SK-N-SH (cell line): ENCODE results near the gene ERI3. TPM values are rescaled to one million over a fixed set of nuclear protein-coding genes. Genes with fewer than 3 reads are reported as not detected.

Experiments used
- CTCF ChIA-PET: fragments of 300-600, 350-600 bp; formaldehyde crosslinking; extraction: SDS; loops from one replicate; lab custom pipeline; 2021; lab: Yijun Ruan, JAX
- POLR2A ChIA-PET: fragments of 350-600 bp; sonication (Branson Sonifier 250); formaldehyde crosslinking; extraction: SDS; loops from one replicate; lab custom pipeline; 2020; ENCODE audit warnings: antibody characterized with exemption, inconsistent platforms; lab: Yijun Ruan, JAX
- DNase-seq: peaks from one replicate; pipeline ENCODE4 v3.0.0; 2012
- H2AFZ ChIP-seq: fragments of 200-600 bp; sonication (generic); 2 replicates; pipeline ENCODE4 v1.8.1; 2016; ENCODE audit warnings: antibody characterized with exemption, mild to moderate bottlenecking, low read depth
- H3F3A ChIP-seq: fragments of 200-600 bp; sonication (generic); replicated peaks from 2 replicates; pipeline ENCODE3; 2016; ENCODE audit warnings: antibody characterized with exemption, mild to moderate bottlenecking; ENCODE audit not compliant: insufficient read depth
- H3K27ac ChIP-seq, 2 experiments: fragments of 200-500 bp in 1 of 2; fragments of 200-600 bp in 1 of 2; sonication (Bioruptor generic) in 1 of 2; sonication (generic), shearing (Covaris generic) in 1 of 2; 2 replicates each; pipeline versions ENCODE4 v1.5.1 to v1.6.1; 2014 to 2016; ENCODE audit warnings: low read depth in 2 of 2, inconsistent platforms in 1 of 2, low read length in 1 of 2, mild to moderate bottlenecking in 1 of 2, mixed read lengths in 1 of 2
- H3K27me3 ChIP-seq: fragments of 200-600 bp; sonication (generic), shearing (Covaris generic); 2 replicates; pipeline ENCODE4 v1.6.1; 2016; ENCODE audit warnings: mixed run types; ENCODE audit not compliant: insufficient read depth
- H3K36me3 ChIP-seq, 2 experiments: fragments of 200-500 bp in 1 of 2; fragments of 200-600 bp in 1 of 2; sonication (Bioruptor generic) in 1 of 2; sonication (generic) in 1 of 2; replicated peaks in 1 of 2; 2 replicates each; pipeline versions ENCODE3 to v1.5.1; 2014 to 2016; ENCODE audit warnings: low read length in 1 of 2, mild to moderate bottlenecking in 1 of 2; ENCODE audit not compliant: insufficient read depth in 2 of 2, control insufficient read depth in 1 of 2
- H3K4me1 ChIP-seq, 2 experiments: fragments of 200-500 bp in 1 of 2; fragments of 200-600 bp in 1 of 2; sonication (Bioruptor generic) in 1 of 2; sonication (generic), shearing (Covaris generic) in 1 of 2; 2 replicates each; pipeline versions ENCODE4 v1.5.1 to v1.6.1; 2014 to 2016; ENCODE audit warnings: low read depth in 1 of 2, low read length in 1 of 2, mixed run types in 1 of 2; ENCODE audit not compliant: insufficient read depth in 2 of 2, control insufficient read depth in 1 of 2
- H3K4me2 ChIP-seq: fragments of 200-600 bp; sonication (generic), shearing (Covaris generic); 2 replicates; pipeline ENCODE4 v1.6.1; 2017; ENCODE audit warnings: mixed run types
- H3K4me3 ChIP-seq, 2 experiments: fragments of 200-500 bp in 1 of 2; fragments of 200-600 bp in 1 of 2; sonication (Bioruptor generic) in 1 of 2; sonication (generic), shearing (Covaris generic) in 1 of 2; 2 replicates each; pipeline versions ENCODE4 v1.5.1 to v1.8.1; 2014 to 2016; ENCODE audit warnings: low read depth in 2 of 2, inconsistent platforms in 1 of 2, low read length in 1 of 2, mild to moderate bottlenecking in 1 of 2, mixed read lengths in 1 of 2, moderate library complexity in 1 of 2
- H3K79me2 ChIP-seq: fragments of 200-600 bp; sonication (generic); 2 replicates; pipeline ENCODE4 v1.8.1; 2017; ENCODE audit warnings: mild to moderate bottlenecking; ENCODE audit not compliant: insufficient read depth
- H3K9ac ChIP-seq: fragments of 200-600 bp; sonication (generic); 2 replicates; pipeline ENCODE4 v1.6.1; 2017; ENCODE audit warnings: mixed run types
- H3K9me2 ChIP-seq: fragments of 200-600 bp; sonication (generic); 2 replicates; pipeline ENCODE4 v1.6.1; 2017; ENCODE audit warnings: mixed run types
- H3K9me3 ChIP-seq: fragments of 200-600 bp; sonication (generic); 2 replicates; pipeline ENCODE4 v1.6.1; 2017; ENCODE audit warnings: mixed run types, mild to moderate bottlenecking, moderate library complexity
- H4K20me1 ChIP-seq: fragments of 200-600 bp; sonication (generic); 2 replicates; pipeline ENCODE4 v1.6.1; 2017; ENCODE audit warnings: mild to moderate bottlenecking, mixed run types; ENCODE audit not compliant: insufficient read depth
- CHD2 ChIP-seq: fragments of 150-350 bp; IDR thresholded peaks from 2 replicates; pipeline ENCODE4 v1.6.1; 2018; ENCODE audit warnings: low read length; ENCODE audit not compliant: partially characterized antibody
- EZH2phosphoT487 ChIP-seq: fragments of 200-600 bp; sonication (generic); IDR thresholded peaks from 2 replicates; pipeline ENCODE4 v1.6.1; 2017; ENCODE audit warnings: low read depth, mixed run types, mild to moderate bottlenecking, antibody characterized with exemption, moderate library complexity, borderline replicate concordance
- GABPA ChIP-seq: IDR thresholded peaks from 2 replicates; pipeline ENCODE4 v1.4.0; 2012; ENCODE audit warnings: low read depth, mild to moderate bottlenecking
- JUND ChIP-seq: IDR thresholded peaks from 2 replicates; pipeline ENCODE4 v1.4.0; 2012
- PBX3 ChIP-seq: IDR thresholded peaks from 2 replicates; pipeline ENCODE4; 2012
- POLR2AphosphoS5 ChIP-seq: IDR thresholded peaks from 2 replicates; pipeline ENCODE4 v1.6.1; 2012; ENCODE audit warnings: low read depth, low read length
- RCOR1 ChIP-seq: fragments of 150-350 bp; IDR thresholded peaks from 2 replicates; pipeline ENCODE4 v1.6.1; 2017; ENCODE audit warnings: antibody characterized with exemption, low read length
- REST ChIP-seq: IDR thresholded peaks from 2 replicates; pipeline ENCODE4 v1.6.1; 2012; ENCODE audit warnings: mild to moderate bottlenecking, low read depth, low read length, moderate library complexity
- SMC3 ChIP-seq: IDR thresholded peaks from 2 replicates; pipeline ENCODE4 v1.6.1; 2012; ENCODE audit warnings: low read depth, low read length, improper control_type of control experiment
- TCF12 ChIP-seq: IDR thresholded peaks from 2 replicates; pipeline ENCODE4 v1.4.0; 2012
- YY1 ChIP-seq: IDR thresholded peaks from 2 replicates; pipeline ENCODE4 v1.4.0; 2012; ENCODE audit warnings: low read depth, mild to moderate bottlenecking
- WGBS: methylation state at CpG from one replicate; pipeline ENCODE4 v1.1.6; 2017; ENCODE audit warnings: low lambda C conversion rate; 5-methylcytosine and 5-hydroxymethylcytosine counted together
- polyA plus RNA-seq, 3 experiments: library from polyadenylated mRNA; depleted of rRNA; stranded (reverse); fragments of >200 nt; gene quantifications; 2 replicates each; pipeline ENCODE4 v1.2.3, GENCODE V29; 2012
- TF ChIP-seq, protein P1 (sequence below): fragments of 150-350 bp; IDR thresholded peaks from 2 replicates; pipeline ENCODE4 v1.6.1; 2016; ENCODE audit warnings: mild to moderate bottlenecking, low read depth, low read length
- TF ChIP-seq, protein P2 (sequence below): IDR thresholded peaks from 2 replicates; pipeline ENCODE4 v1.4.0; 2012; ENCODE audit warnings: low read depth, borderline replicate concordance

ERI3 gene
- polyA plus RNA-seq, 1 of the 3 experiments (the other 2 are of a cell fraction): 60.7 TPM

- Histone ChIP-seq H3K79me2 (no peaks in the 10 kb centered on the region), H3K36me3 (peaks cover 0 to 8% of the 10 kb centered on the region in 2 experiments), H3K4me1 (peaks cover 0 to 26% of the 10 kb centered on the region in 2 experiments; a peak in 2 of 4 replicates), H4K20me1 (0 out of 2 replicates have a peak, but pooled peaks cover 4% of the 10 kb centered on the region), H3F3A (no peaks in the 10 kb centered on the region), H2AFZ (no peak overlapping the region), H3K4me3 (no peak overlapping the region), H3K9ac (no peak overlapping the region), H3K9me3 (no peaks in the 10 kb centered on the region), H3K4me2 (no peak overlapping the region), H3K9me2 (no peaks in the 10 kb centered on the region), H3K27ac (no peak overlapping the region), H3K27me3 (no peaks in the 10 kb centered on the region)
- CTCF ChIA-PET: interaction anchor here (1.4 to 1.5 kb wide), 2 partner anchors 10 to 17 kb away, joined by 3 to 5 read pairs; no protein-coding TSS in a partner anchor
- TF ChIP-seq, protein P1, sequence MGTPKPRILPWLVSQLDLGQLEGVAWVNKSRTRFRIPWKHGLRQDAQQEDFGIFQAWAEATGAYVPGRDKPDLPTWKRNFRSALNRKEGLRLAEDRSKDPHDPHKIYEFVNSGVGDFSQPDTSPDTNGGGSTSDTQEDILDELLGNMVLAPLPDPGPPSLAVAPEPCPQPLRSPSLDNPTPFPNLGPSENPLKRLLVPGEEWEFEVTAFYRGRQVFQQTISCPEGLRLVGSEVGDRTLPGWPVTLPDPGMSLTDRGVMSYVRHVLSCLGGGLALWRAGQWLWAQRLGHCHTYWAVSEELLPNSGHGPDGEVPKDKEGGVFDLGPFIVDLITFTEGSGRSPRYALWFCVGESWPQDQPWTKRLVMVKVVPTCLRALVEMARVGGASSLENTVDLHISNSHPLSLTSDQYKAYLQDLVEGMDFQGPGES: no peak
- TF ChIP-seq POLR2AphosphoS5 (no peak), JUND (no peak), SMC3 (no peak), TCF12 (no peak), EZH2phosphoT487 (no peak), CHD2 (no peak), REST (no peak), GABPA (no peak), RCOR1 (no peak), YY1 (no peak), PBX3 (no peak)
- TF ChIP-seq, protein P2, sequence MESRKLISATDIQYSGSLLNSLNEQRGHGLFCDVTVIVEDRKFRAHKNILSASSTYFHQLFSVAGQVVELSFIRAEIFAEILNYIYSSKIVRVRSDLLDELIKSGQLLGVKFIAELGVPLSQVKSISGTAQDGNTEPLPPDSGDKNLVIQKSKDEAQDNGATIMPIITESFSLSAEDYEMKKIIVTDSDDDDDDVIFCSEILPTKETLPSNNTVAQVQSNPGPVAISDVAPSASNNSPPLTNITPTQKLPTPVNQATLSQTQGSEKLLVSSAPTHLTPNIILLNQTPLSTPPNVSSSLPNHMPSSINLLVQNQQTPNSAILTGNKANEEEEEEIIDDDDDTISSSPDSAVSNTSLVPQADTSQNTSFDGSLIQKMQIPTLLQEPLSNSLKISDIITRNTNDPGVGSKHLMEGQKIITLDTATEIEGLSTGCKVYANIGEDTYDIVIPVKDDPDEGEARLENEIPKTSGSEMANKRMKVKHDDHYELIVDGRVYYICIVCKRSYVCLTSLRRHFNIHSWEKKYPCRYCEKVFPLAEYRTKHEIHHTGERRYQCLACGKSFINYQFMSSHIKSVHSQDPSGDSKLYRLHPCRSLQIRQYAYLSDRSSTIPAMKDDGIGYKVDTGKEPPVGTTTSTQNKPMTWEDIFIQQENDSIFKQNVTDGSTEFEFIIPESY: no peak
- 96% methylated on average over 4 of the region's 4 CpGs for WGBS
- POLR2A ChIA-PET: no interaction called here
- DNase-seq: no peak
Measured at GRCh38 chr1:44254392-44254910, 100.6 kb downstream of the ERI3 start.
